GM21367 (cell line): ENCODE measurements around the gene HOXB4.

Experiments
- ATAC-seq: cut with Tn5 transposase; IDR thresholded peaks from one replicate; pipeline ENCODE4 v1.9.1; 2021; ENCODE audit not compliant: unreplicated experiment

The HOXB4 gene

GRCh38 chr17:48615047-48615962 is 37.2 kb upstream of the HOXB4 start, which contains the start of gene HOXB8:
Gene HOXB8, minus strand, starts transcription at chr17:48615292. Its CDS starts 588 bp downstream, at chr17:48614704.
- no peak for ATAC-seq

- no peak for ATAC-seq
These were observed 35.9 kb upstream of the HOXB4 start for GRCh38 chr17:48613862-48614694.

GRCh38 chr17:48612854-48613691 is 34.9 kb upstream of the HOXB4 start:
- ATAC-seq = no peak

- ATAC-seq = no peak
These were observed 34.3 kb upstream of the HOXB4 start for GRCh38 chr17:48612456-48612853.

GRCh38 chr17:48611681-48612455 is 33.7 kb upstream of the HOXB4 start:
- ATAC-seq = no peak

- no peak for ATAC-seq
These were observed 33.1 kb upstream of the HOXB4 start for GRCh38 chr17:48611213-48611612.

GRCh38 chr17:48610282-48611211 is 32.4 kb upstream of the HOXB4 start, which contains the start of gene HOXB7:
Gene HOXB7, minus strand, starts transcription at chr17:48611017. Its CDS starts 99 bp downstream, at chr17:48610918.
- ATAC-seq = no peak

GRCh38 chr17:48609759-48610281 is 31.7 kb upstream of the HOXB4 start:
- ATAC-seq = no peak

- ATAC-seq = no peak
These were observed 30.9 kb upstream of the HOXB4 start for GRCh38 chr17:48609033-48609432.

GRCh38 chr17:48608494-48608834 is 30.3 kb upstream of the HOXB4 start:
- no peak for ATAC-seq

GRCh38 chr17:48606892-48607614 is 28.9 kb upstream of the HOXB4 start:
- no peak for ATAC-seq

GRCh38 chr17:48605991-48606891 is 28.1 kb upstream of the HOXB4 start:
- no peak for ATAC-seq

- ATAC-seq = no peak
These were observed 27.3 kb upstream of the HOXB4 start for GRCh38 chr17:48605409-48605919.

- ATAC-seq = no peak
These were observed 26.7 kb upstream of the HOXB4 start, which contains the start of gene HOXB6 for GRCh38 chr17:48604770-48605329. Gene HOXB6, minus strand, starts transcription at chr17:48604986. Its CDS starts 6,836 bp downstream, at chr17:48598150.

GRCh38 chr17:48603959-48604769 is 26.0 kb upstream of the HOXB4 start:
- no peak for ATAC-seq
